Naive B cell (primary cell): ENCODE data around the gene TTLL4. TPM values are rescaled to one million over a fixed set of nuclear protein-coding genes. Genes with fewer than 3 reads are reported as not detected.

ENCODE experiments used
- ATAC-seq, 2 donors: fragments of 150-1000 bp; cut with Tn5 transposase; 2 replicates each; pipeline ENCODE4 v1.10.0; 2021; ENCODE audit warnings: low read depth in 2 of 2, mild to moderate bottlenecking in 2 of 2, moderate library complexity in 2 of 2
- DNase-seq: peaks from one replicate; pipeline ENCODE4 v3.0.0; 2022
- H3K27ac Mint-ChIP-seq, 6 donors: one replicate each; pipeline ENCODE4 v1.8.0; 2020 to 2022; ENCODE audit warnings: mild to moderate bottlenecking in 6 of 6, mixed read lengths in 6 of 6, moderate library complexity in 5 of 6, inconsistent platforms in 2 of 6
- H3K27me3 Mint-ChIP-seq, 3 donors: one replicate each; pipeline ENCODE4 v1.8.0; 2021 to 2022; ENCODE audit warnings: mixed read lengths in 3 of 3, mild to moderate bottlenecking in 1 of 3
- H3K36me3 Mint-ChIP-seq, 2 donors: one replicate each; pipeline ENCODE4 v1.8.0; 2020 to 2022; ENCODE audit warnings: mixed read lengths in 2 of 2, inconsistent platforms in 1 of 2, mild to moderate bottlenecking in 1 of 2
- H3K4me1 Mint-ChIP-seq, 3 donors: one replicate each; pipeline ENCODE4 v1.8.0; 2020 to 2022; ENCODE audit warnings: mixed read lengths in 3 of 3, inconsistent platforms in 1 of 3, mild to moderate bottlenecking in 1 of 3, moderate library complexity in 1 of 3
- H3K4me3 Mint-ChIP-seq, 8 donors: one replicate each; pipeline ENCODE4 v1.8.0; 2020 to 2022; ENCODE audit warnings: mild to moderate bottlenecking in 8 of 8, mixed read lengths in 8 of 8, moderate library complexity in 8 of 8, inconsistent platforms in 2 of 8
- H3K9me3 Mint-ChIP-seq, 7 donors: one replicate each; pipeline ENCODE4 v1.8.0; 2020 to 2022; ENCODE audit warnings: mixed read lengths in 7 of 7, mild to moderate bottlenecking in 5 of 7, inconsistent platforms in 2 of 7, moderate library complexity in 1 of 7
- polyA plus RNA-seq, 6 donors: library from polyadenylated mRNA; unstranded; fragments of 300-500 nt; fragmentation: Illumina TruSeq; gene quantifications; one replicate each; pipeline ENCODE4 v1.2.3, GENCODE V29; 2021; ENCODE audit warnings: low read depth in 6 of 6

Gene TTLL4
- polyA plus RNA-seq, 6 donors from 2014 or later: 3.4 to 9.3 (median 6.0) TPM; not detected in 1

DNA sequence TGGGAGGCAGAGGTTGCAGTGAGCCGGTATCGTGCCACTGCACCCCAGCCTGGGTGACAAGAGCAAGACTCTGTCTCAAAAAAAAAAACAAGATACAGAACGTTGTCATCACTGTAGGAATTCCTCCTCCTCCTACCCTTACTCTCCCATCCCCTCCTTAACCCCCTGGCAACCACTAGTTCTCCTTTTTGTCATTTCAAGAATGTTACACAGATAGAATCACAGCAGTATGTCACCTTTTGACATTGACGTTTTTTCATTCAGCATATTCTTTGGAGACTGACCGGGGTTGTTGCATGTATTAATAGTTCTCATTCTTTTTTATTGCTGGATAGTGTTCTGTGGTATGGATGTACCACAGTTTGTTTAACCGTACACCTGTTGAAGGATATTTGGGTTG is 32.4 kb downstream of the TTLL4 start:
- H3K27ac Mint-ChIP-seq: no peak overlapping the region
- no peaks in the 10 kb centered on the region for H3K9me3 Mint-ChIP-seq
- no peaks in the 10 kb centered on the region for H3K4me1 Mint-ChIP-seq
- H3K4me3 Mint-ChIP-seq: no peak overlapping the region
- H3K36me3 Mint-ChIP-seq: peaks cover 39 to 48% of the 10 kb centered on the region in 2 donors
- H3K27me3 Mint-ChIP-seq: no peaks in the 10 kb centered on the region
- no peak for ATAC-seq
- no peak for DNase-seq

DNA sequence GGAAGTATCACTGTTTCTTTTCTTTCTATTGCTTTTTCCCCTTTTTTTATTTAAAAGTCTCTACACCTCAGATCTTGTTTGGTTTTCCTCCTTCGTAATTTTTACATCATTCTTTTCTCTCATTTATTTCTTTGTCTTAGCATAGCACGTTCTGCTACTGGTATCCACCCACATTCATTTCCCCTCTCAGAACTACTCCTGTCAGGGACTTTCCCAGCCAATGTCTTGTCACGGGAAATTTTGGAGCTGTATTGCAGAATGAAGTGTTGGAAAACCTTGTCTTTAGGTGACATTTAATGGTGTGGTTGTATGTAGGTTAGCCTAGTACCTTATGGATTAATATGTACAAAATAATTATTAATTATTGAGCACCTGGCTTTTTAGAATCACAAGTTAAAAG is 34.0 kb downstream of the TTLL4 start:
- H3K36me3 Mint-ChIP-seq: peaks cover 30 to 43% of the 10 kb centered on the region in 2 donors
- H3K27me3 Mint-ChIP-seq: no peaks in the 10 kb centered on the region
- H3K4me1 Mint-ChIP-seq: no peaks in the 10 kb centered on the region
- H3K4me3 Mint-ChIP-seq: no peak overlapping the region
- ATAC-seq (no peak), DNase-seq (no peak)
- no peak overlapping the region for H3K27ac Mint-ChIP-seq
- no peaks in the 10 kb centered on the region for H3K9me3 Mint-ChIP-seq

DNA sequence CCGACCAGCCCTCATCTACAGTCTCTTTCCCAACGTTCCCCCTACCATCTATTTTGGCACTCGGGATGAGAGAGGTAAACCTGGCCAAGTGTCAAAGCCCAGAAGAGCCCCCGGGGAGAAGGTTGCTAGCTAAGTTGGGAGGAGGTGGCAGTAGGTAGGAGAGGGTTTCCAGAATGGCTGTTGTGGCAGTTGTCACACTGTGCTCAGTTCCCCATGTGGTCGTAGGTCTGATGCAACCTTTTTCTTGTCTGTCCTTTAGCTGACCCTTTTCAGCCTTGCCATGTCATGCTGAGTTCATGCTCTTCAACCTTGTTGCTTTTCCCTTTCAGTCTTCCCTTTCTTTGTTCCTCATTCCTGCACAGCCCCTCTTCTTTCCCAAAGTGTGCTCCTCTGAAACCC is 34.5 kb downstream of the TTLL4 start:
- no peak for ATAC-seq
- Mint-ChIP-seq H3K27ac (peak overlapping the region in 1 of 6 donors; percentile 13), H3K27me3 (no peaks in the 10 kb centered on the region), H3K4me1 (no peaks in the 10 kb centered on the region), H3K9me3 (no peaks in the 10 kb centered on the region), H3K4me3 (no peak overlapping the region), H3K36me3 (peaks cover 25 to 42% of the 10 kb centered on the region in 2 donors)
- DNase-seq: no peak

DNA sequence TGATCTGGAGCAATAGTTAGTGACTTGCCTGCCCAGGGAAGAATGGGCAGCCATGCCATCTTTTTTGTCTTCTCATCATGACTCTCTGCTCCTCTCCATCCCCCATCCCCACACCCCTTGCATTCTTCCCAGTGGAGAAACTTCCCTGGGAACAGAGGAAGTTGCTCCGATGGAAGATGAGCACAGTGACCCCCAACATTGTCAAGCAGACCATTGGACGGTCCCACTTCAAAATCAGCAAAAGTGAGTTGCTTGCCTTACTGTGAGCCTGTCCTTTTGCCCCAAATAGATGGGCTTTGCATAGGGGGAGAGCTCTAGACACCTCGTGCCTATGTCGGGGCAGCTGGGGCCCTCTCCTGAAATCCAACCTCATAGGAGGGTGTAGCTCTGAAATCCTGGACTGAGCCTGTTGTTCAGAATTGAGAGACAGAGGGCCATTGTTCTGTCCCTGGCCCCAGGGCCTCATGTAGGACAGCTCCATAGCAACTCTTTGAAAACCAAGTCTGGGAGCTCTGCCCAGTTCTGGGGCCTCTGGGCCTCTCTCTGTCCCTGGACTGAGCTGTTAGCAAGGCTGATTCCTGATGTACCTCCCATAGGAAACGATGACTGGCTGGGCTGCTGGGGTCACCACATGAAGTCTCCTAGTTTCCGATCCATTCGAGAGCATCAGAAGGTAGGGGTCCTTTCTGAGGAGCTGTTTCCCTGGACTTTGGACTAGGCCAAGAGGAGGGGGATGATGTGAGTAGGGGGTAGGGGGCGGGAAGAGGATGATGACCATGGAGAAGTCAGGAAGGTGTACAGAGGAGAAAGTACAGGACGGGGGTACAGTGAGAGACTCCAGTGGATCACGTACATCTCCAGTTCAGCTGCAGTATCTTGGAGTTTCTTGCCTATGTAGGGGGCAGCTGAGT is 35.2 kb downstream of the TTLL4 start:
- Mint-ChIP-seq H3K9me3 (no peaks in the 10 kb centered on the region), H3K27me3 (no peaks in the 10 kb centered on the region), H3K4me1 (no peaks in the 10 kb centered on the region), H3K27ac (peak overlapping the region in 2 of 6 donors; percentile 16 to 41), H3K4me3 (no peak overlapping the region), H3K36me3 (peaks cover 25 to 48% of the 10 kb centered on the region in 2 donors)
- no peak for DNase-seq
- ATAC-seq: no peak

DNA sequence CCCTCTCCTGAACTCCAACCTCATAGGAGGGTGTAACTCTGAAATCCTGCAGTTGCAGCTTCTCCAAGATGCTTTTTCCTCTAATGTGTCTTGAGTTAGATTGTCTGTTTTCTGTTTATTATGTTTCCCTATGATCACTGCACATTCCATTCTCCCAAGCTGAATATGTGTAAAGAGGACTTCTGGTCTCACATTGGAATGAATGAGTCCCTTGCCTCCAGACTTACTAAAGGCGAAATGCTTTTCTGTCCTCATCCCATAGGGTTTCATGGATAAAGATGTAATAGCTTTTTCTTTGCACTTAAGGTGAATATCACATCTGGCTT is 35.8 kb downstream of the TTLL4 start:
- H3K27ac Mint-ChIP-seq: peak overlapping the region in 1 of 6 donors; percentile 9
- peaks cover 26 to 50% of the 10 kb centered on the region in 2 donors for H3K36me3 Mint-ChIP-seq

DNA sequence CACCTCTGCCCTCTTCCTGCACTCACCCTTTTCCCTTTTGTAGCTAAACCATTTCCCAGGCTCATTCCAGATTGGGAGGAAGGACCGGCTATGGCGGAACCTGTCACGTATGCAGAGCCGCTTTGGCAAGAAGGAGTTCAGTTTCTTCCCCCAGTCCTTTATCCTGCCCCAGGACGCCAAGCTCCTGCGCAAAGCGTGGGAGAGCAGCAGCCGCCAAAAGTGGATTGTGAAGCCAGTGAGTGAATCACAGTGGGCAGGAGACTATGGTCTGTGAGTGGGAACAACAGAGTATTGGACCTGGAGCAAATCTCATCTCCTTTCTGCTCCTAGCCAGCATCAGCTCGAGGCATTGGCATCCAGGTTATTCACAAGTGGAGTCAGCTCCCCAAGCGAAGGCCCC is 36.3 kb downstream of the TTLL4 start:
- H3K4me1 Mint-ChIP-seq: no peaks in the 10 kb centered on the region

More for the DNA sequence above, 35.8 kb downstream of the TTLL4 start:
- no peak for DNase-seq
- Mint-ChIP-seq H3K9me3 (no peaks in the 10 kb centered on the region), H3K4me1 (no peaks in the 10 kb centered on the region), H3K4me3 (no peak overlapping the region), H3K27me3 (no peaks in the 10 kb centered on the region)
- no peak for ATAC-seq

DNA sequence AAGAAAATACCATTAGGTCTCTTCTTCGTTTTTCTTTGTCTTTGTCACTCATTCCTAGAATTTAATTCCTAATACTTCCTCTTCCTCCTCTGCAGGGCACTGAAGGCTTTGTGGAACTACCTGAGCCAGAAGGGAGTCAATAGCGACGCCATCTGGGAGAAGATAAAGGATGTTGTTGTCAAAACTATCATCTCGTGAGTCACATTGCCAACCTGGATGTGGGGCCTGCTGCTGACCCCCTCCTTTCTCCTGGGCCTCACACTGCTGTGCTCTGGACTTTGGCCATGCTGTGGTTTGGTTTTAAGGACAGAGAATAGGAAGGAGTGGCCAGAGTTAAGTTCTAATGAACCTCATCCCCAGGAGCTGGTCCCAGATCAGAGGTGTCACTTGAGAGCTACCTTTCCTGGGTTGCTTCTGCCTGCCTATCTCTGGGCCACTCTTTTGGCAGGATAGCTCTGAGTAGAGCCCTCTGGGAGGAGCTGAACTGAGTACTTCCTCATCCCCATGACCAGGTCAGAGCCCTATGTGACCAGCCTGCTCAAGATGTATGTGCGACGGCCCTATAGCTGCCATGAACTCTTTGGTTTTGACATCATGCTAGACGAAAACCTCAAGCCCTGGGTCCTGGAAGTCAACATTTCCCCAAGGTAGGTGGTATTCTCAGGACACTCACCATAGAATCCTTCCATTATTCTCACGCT is 38.3 kb downstream of the TTLL4 start:
- no peaks in the 10 kb centered on the region for H3K9me3 Mint-ChIP-seq
- H3K4me1 Mint-ChIP-seq: no peaks in the 10 kb centered on the region
- H3K27me3 Mint-ChIP-seq: no peaks in the 10 kb centered on the region
- no peak for ATAC-seq
- DNase-seq: no peak
- peaks cover 35 to 61% of the 10 kb centered on the region in 2 donors for H3K36me3 Mint-ChIP-seq
- peak overlapping the region in 2 of 6 donors; percentile 9 to 92 for H3K27ac Mint-ChIP-seq
- H3K4me3 Mint-ChIP-seq: no peak overlapping the region

More for the DNA sequence above, 36.3 kb downstream of the TTLL4 start:
- Mint-ChIP-seq H3K27me3 (no peaks in the 10 kb centered on the region), H3K36me3 (peaks cover 26 to 50% of the 10 kb centered on the region in 2 donors), H3K4me3 (no peak overlapping the region), H3K27ac (no peak overlapping the region), H3K9me3 (no peaks in the 10 kb centered on the region)
- no peak for DNase-seq
- ATAC-seq: no peak

DNA sequence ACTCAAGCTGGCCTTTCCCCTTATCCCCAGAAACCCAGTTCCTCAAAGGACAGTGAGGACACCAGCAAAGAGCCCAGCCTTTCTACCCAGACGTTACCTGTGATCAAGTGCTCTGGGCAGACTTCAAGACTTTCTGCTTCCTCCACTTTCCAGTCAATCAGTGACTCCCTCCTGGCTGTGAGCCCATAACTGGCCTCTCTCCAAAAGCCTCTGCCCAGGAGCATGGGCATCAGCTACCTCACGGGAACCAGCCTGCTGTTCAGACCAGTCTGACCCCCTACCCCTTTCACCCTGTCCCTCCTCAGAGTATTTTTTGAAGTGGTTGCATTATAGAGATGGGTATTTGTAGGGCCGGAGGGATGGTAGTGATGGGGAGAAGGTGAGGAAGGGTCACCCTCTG is 43.6 kb downstream of the TTLL4 start:
- H3K4me1 Mint-ChIP-seq: no peaks in the 10 kb centered on the region
- no peaks in the 10 kb centered on the region for H3K9me3 Mint-ChIP-seq
- H3K4me3 Mint-ChIP-seq: no peak overlapping the region
- no peak overlapping the region for H3K27ac Mint-ChIP-seq
- H3K36me3 Mint-ChIP-seq: peaks cover 33 to 40% of the 10 kb centered on the region in 2 donors
- H3K27me3 Mint-ChIP-seq: no peaks in the 10 kb centered on the region
- ATAC-seq (no peak), DNase-seq (no peak)

DNA sequence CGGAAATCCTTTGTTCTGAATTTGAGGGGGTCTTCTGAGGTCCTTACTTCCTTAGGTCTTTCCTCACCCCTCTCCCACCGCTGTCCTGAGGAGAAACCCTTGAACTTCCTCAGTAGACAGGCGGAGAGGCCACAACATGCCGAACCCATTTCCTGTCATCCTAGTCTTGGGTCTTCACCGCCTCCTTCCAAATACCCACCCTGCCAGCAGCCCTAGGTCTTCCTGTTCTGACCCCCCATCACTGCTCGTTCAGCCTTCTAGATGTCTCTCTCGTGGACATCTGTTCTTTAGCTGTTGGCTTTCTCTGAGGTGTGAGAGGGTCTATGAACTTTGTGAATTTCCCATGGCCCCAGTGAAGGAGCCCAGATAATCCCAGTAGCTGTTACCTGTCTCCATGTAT is 44.1 kb downstream of the TTLL4 start:
- Mint-ChIP-seq H3K36me3 (peaks cover 33 to 40% of the 10 kb centered on the region in 2 donors), H3K27me3 (no peaks in the 10 kb centered on the region), H3K9me3 (no peaks in the 10 kb centered on the region), H3K4me3 (no peak overlapping the region), H3K4me1 (no peaks in the 10 kb centered on the region), H3K27ac (peak overlapping the region in 1 of 6 donors; percentile 7)
- ATAC-seq (no peak), DNase-seq (no peak)

DNA sequence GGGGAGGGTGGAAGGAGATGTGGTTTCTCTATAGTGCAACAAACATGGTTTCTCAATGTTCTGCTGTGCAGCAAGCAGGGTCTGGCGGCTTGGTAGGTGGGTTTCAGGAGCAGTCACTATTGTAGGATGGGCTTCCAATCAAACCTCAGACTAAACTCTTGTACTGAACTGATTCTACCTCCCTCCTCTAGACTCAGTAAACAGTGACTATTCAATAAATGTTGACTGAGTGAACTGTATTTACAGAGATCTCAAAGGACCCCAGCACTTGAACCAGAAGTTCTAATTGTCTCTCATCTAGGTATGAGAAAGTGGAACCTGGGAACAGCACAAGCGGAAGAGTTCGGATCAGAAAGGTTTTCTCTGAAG is 44.5 kb downstream of the TTLL4 start:
- Mint-ChIP-seq H3K9me3 (no peaks in the 10 kb centered on the region), H3K27me3 (no peaks in the 10 kb centered on the region), H3K36me3 (peaks cover 33 to 36% of the 10 kb centered on the region in 2 donors), H3K4me3 (no peak overlapping the region), H3K27ac (no peak overlapping the region), H3K4me1 (no peaks in the 10 kb centered on the region)
- no peak for DNase-seq
- no peak for ATAC-seq

DNA sequence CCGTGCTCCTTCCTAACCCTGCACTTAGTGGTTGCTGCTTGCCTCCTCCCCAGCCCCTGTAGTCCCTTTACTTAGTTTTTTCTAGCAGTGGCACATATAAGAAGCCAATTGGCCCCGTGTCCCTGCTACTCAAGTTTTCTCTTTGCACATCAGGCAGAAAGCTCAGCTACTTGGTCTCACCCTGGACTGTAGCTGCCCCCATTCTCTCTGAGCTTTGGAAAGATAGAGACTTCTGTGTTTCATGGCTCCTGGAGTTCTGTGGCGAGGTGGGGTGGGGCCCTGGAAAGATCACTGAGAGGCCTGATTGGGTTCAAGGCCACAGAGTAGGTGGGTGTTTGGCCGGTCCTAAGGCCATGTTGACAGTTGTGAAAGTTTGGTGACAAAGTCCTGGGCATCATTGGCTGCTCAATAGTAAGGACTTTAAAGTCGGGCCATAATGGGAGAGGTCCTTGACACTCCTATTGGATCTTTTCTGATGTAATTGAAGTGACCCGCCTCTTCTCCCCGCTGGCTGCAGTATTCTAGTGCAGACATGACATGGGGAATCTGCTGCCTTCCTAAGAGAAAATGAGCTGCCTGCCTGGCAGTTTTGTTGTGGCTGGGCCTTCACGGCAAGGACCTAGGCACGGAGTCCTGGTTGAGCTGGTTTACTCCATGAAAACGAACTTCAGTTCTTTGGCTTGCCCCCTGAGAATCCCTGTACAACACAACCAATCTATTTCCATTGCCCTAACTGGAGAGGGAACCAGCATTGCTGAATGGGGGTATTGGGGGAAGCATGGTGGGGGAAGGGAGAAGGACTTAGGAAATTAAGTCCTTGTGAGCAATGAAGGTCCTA is 45.2 kb downstream of the TTLL4 start:
- no peaks in the 10 kb centered on the region for H3K27me3 Mint-ChIP-seq
- DNase-seq (no peak), ATAC-seq (no peak)
- no peaks in the 10 kb centered on the region for H3K4me1 Mint-ChIP-seq
- H3K36me3 Mint-ChIP-seq: peaks cover 28 to 30% of the 10 kb centered on the region in 2 donors
- H3K9me3 Mint-ChIP-seq: no peaks in the 10 kb centered on the region
- H3K27ac Mint-ChIP-seq: peak overlapping the region in 1 of 6 donors; percentile 27
- H3K4me3 Mint-ChIP-seq: no peak overlapping the region

DNA sequence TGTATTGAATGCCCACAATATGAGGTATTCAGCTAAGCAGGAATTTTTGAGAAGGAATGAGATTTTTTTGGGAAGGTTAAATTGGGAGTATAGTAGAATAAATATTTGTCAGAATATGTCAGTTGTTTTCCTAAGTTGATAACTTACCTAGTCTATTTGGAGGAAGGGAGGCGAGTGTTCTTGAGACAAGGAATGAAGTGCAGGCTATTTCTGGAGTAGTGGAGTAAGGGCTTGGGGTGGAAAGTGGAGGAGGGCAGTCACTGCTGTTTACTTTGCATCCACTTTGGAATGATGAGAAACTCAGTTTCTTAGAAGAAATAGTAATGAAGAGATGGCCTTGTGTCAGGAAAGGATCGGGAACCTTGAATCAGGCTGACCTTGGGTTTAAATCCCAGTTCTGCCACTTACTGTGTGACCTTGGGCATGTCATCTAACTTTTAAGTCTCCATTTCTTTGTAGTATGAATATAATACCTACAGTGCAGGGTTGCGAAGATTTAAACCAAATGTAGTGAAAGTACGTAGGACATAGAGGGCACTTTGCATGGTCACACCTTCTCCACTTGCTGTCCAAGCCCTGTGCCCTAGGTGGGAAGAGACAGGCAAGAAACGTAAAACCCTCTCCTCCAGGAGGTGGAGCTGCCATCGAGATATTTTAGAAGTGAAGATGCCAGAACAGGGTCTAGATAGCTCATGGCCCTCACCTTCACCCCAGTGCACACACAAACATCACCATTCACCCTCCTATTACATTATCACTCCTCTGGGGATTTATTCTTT is 46.2 kb downstream of the TTLL4 start:
- Mint-ChIP-seq H3K9me3 (no peaks in the 10 kb centered on the region), H3K27ac (peak overlapping the region in 2 of 6 donors; percentile 0 to 4), H3K4me1 (no peaks in the 10 kb centered on the region), H3K4me3 (no peak overlapping the region), H3K27me3 (no peaks in the 10 kb centered on the region), H3K36me3 (peaks cover 27 to 28% of the 10 kb centered on the region in 2 donors)
- ATAC-seq (no peak), DNase-seq (no peak)

DNA sequence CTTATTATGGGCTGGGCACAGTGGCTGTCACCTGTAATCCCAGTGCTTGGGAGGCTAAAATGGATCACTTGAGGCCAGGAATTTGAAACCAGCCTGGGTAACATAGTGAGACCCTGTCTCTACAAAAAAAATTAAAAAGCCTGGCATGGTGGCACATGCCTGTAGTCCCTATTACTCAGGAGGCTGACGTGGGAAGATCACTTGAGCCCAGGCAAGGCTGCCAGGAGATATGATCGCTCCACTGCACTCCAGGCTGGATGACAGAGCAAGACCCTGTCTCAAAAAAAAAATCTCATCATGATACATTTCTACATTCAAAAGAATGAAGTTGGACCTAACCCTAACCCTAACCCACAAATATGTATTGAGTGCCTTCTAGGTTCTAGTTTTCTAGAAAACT is 51.2 kb downstream of the TTLL4 start:
- no peak overlapping the region for H3K4me3 Mint-ChIP-seq
- H3K36me3 Mint-ChIP-seq: no peaks in the 10 kb centered on the region
- no peaks in the 10 kb centered on the region for H3K27me3 Mint-ChIP-seq
- DNase-seq (no peak), ATAC-seq (no peak)
- H3K9me3 Mint-ChIP-seq: no peaks in the 10 kb centered on the region
- no peaks in the 10 kb centered on the region for H3K4me1 Mint-ChIP-seq
- H3K27ac Mint-ChIP-seq: no peak overlapping the region
